K562 (cell line): Measurements from ENCODE around the gene KCNT1. TPM values are rescaled to one million over a fixed set of nuclear protein-coding genes. Genes with fewer than 3 reads are reported as not detected.

Source experiments
- ARID1B ChIP-seq: fragments of 450-650 bp; IDR thresholded peaks from 2 replicates; pipeline ENCODE4 v1.6.1; 2016; ENCODE audit warnings: antibody characterized with exemption, mild to moderate bottlenecking, inconsistent platforms
- REST ChIP-seq, 2 experiments: fragments of 450-650 bp; formaldehyde crosslinking in 1 of 2; IDR thresholded peaks; 2 replicates each; pipeline versions ENCODE4 v1.4.0 to v1.6.1; 2014 to 2020; ENCODE audit warnings: mild to moderate bottlenecking in 2 of 2, borderline replicate concordance in 1 of 2, low read depth in 1 of 2
- SLC30A9 ChIP-seq: fragments of 250-450 bp; sonication (Bioruptor Pico); IDR thresholded peaks from 2 replicates; pipeline ENCODE4 v1.8.0; 2022; ENCODE audit warnings: mild to moderate bottlenecking, moderate library complexity
- SMC3 ChIP-seq: conservative IDR thresholded peaks from 2 replicates; pipeline ENCODE4 v1.6.1; 2011; ENCODE audit warnings: low read depth, low read length, improper control_type of control experiment; ENCODE audit not compliant: insufficient read depth
- ZNF407 ChIP-seq: fragments of 450-650 bp; IDR thresholded peaks from 2 replicates; pipeline ENCODE4 v1.6.1; 2016; ENCODE audit warnings: low read depth
- polyA plus RNA-seq, 8 experiments: library from polyadenylated mRNA; depleted of rRNA in 4 of 8; stranded (reverse) in 5 of 8; unstranded in 3 of 8; fragments of >200 nt; fragmentation: Nextera tagmentation in 2 of 8; fragmentation: Illumina TruSeq in 1 of 8; extraction: Ambion mirVana in 2 of 8; extraction: Trizol in 1 of 8; gene quantifications; 2 replicates each; pipeline versions ENCODE4 v1.2.1 to v1.2.3, GENCODE V29; 2011 to 2014; ENCODE audit warnings: inconsistent platforms in 1 of 8, missing spikeins in 1 of 8
- total RNA-seq, 7 experiments: library from RNA; depleted of rRNA in 6 of 7; stranded (reverse); fragments of >200 nt in 6 of 7; fragmentation: Illumina TruSeq in 2 of 7; extraction: Trizol in 2 of 7; gene quantifications; 2 replicates each; pipeline versions ENCODE4 v1.2.1 to v1.2.3, GENCODE V29; 2011 to 2021; ENCODE audit warnings: low replicate concordance in 1 of 7

KCNT1 gene
- total and polyA plus RNA-seq, 9 of the 15 experiments (the other 6 are each of a cell fraction or from before 2014, with no cell fraction given) = 0.05 TPM; not detected in 8

GRCh38 chr9:135726138-135726853 lies 24.3 kb downstream of the KCNT1 start (continued):
- no peak for TF ChIP-seq ZNF407
- no peak for TF ChIP-seq SLC30A9 (CRISPR knock-in tag)
- TF ChIP-seq SMC3 = peak; percentile 25; the same call in 1 of the 2 replicates
- peak; percentile 53; the same call in 1 of the 2 replicates for TF ChIP-seq REST (IDR thresholded peaks at IDR 0.05; ENCODE audit: borderline replicate concordance)
- no peak for TF ChIP-seq REST (CRISPR knock-in tag; IDR thresholded peaks at IDR 0.05; ENCODE audit: low read depth)
- TF ChIP-seq ARID1B = no peak
